GM12872 (cell line): ENCODE data around the gene PKD2.

ENCODE experiments used
- TF ChIP-seq, protein P1 (sequence below): IDR thresholded peaks from 3 replicates; pipeline ENCODE4 v1.5.1; 2011; ENCODE audit warnings: low read depth, mild to moderate bottlenecking, low read length, moderate library complexity; ENCODE audit not compliant: insufficient read depth

Gene PKD2

DNA sequence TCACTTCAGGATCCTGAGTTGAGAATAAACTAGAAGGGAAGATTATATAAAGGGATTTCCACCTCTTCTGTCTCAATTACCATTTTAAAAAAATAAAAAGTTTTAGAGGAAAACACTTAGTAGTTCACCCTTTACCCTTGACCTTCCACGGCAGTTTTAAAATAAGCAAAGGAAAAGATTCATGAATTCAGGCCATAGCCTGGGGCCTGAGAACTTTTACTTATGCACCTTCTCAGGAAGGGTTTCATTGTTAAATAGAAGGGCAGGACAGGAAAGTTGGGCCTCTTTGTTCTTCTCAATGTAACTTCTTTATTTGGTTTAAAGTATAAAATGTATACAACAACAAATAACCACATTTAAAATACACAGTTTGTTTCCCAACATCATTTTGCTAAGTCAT, 54.9 kb downstream of the PKD2 start:
- TF ChIP-seq, protein P1, sequence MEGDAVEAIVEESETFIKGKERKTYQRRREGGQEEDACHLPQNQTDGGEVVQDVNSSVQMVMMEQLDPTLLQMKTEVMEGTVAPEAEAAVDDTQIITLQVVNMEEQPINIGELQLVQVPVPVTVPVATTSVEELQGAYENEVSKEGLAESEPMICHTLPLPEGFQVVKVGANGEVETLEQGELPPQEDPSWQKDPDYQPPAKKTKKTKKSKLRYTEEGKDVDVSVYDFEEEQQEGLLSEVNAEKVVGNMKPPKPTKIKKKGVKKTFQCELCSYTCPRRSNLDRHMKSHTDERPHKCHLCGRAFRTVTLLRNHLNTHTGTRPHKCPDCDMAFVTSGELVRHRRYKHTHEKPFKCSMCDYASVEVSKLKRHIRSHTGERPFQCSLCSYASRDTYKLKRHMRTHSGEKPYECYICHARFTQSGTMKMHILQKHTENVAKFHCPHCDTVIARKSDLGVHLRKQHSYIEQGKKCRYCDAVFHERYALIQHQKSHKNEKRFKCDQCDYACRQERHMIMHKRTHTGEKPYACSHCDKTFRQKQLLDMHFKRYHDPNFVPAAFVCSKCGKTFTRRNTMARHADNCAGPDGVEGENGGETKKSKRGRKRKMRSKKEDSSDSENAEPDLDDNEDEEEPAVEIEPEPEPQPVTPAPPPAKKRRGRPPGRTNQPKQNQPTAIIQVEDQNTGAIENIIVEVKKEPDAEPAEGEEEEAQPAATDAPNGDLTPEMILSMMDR = no peak

DNA sequence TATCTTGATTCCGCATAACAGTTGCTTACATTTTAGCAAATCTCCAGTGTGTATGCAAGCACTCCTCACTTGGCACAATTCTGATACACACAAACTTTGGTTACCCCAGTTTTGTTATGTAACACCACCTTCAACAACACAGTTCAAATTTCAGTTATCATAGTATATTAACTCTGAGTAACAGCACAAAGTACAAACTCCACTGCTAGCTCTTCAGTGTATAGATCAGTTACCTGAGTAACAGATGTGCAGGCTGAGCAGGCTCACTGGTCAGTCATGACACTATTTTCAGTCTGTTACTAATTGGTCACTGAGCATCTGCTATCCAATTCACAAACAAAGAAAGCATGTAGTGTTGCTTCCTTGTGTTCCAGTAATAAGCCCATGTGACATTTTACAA, 55.4 kb downstream of the PKD2 start:
- TF ChIP-seq, protein P1 = no peak

DNA sequence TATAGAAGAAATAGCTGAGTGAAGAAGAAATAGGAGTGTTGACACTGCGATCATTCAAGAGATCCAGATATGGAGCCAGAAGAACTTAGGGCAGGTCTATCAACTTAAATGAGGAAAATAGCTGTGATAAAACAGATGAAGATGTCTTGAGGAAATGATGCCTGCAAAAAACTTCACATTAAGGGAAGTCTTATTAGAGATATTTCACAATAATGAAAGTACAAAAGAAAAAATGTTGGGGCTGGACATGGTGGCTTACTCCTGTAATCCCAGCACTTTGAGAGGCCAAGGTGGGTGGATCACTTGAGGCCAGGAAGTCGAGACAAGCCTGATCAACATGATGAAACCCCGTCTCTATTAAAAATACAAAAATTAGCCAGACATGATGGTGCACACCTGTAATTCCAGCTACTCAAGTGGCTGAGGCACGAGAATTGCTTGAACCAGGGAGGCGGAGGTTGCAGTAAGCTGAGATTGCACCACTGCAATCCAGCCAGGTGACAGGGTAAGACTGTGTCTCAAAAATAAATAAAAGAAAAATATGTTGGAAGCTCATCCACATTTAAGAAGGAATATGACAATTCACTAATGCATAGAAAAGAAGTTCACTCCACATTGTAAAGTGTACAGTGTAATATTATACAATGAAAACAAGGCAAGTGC, 56.3 kb downstream of the PKD2 start:
- TF ChIP-seq, protein P1 = no peak

DNA sequence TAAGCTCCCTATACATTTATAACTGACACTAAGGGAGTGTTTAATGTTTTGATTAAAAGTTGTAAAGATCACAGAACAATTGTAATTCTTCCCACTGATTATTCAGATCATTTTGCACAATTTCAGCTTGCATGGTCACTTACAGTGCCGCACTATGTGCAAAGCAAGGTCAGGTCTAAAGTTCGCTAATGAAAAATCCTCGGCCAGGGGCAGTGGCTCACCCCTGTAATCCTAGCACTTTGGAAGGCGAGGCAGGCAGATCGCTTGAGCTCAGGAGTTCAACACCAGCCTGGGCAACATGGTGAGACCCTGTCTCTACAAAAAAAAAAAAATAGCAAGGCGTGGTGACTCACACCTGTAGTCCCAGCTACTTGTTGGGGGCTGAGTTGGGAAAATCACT, 57.0 kb downstream of the PKD2 start:
- TF ChIP-seq, protein P1 = no peak

DNA sequence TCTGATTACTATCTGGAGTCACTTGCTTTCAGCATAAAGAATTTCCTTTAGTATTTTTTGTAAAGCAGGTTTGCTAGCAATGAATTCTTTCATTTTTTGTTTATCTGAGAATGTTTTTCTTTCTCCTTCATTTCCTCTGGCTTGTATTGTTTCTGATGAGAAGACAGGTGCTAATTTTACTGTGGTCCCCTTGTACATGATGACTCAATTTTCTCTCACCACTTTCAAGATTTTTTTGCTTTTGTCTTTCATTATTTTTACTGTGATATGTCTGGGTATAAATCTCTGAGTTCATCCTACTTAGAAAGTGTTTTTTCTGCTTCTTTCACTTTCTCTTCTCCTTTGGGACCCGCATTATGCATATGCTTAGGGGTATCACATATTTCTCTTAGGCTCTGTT, 62.6 kb downstream of the PKD2 start:
- TF ChIP-seq, protein P1 = no peak

DNA sequence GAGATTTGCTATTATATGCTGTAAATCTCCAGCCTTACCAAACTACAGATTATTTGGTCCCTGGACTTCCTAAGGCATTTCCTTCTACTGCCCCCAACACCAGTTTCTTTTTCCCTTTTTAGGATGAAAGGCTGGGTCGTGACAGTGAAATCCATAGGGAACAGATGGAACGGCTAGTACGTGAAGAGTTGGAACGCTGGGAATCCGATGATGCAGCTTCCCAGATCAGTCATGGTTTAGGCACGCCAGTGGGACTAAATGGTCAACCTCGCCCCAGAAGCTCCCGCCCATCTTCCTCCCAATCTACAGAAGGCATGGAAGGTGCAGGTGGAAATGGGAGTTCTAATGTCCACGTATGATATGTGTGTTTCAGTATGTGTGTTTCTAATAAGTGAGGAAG, 67.9 kb downstream of the PKD2 start:
- TF ChIP-seq, protein P1 = no peak

DNA sequence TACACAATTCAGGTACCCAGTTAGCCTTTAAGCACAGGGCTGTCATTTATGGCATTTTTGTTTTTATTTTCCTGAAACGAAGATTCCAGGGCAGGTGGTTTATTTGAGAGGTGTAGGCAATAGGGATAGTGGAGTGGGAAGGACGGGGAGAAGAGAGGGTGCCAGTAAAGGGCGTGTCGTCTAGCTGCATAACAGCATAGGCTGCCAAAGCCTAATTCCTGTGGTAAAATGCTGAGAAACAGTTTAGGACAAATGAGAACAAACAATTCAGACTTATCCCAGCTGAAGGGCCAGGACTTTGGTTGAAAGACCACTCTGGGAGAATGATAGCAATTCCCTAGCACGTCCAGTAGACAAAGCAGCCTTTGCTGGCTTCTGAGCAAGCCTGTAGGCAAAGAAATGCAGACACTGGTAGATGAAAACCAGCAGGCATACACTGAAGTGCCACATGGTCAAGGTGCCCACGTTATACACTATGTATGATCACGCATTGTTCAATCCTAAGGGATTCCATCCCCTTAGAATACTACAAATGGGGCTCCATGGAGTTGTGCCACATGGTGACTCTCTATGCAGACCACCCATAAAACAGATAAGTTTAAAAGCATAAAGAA, 70.6 kb downstream of the PKD2 start:
- TF ChIP-seq, protein P1 = no peak
